HT-29 (cell line): ENCODE data around the gene IL15RA. TPM values are rescaled to one million over a fixed set of nuclear protein-coding genes. Genes with fewer than 3 reads are reported as not detected.
"Not testable (repeated sequence)": the region's sequence is repeated elsewhere in the genome, so short reads cannot be mapped to it uniquely, and the experiment has no call there.

ENCODE experiments used
- DNase-seq: peaks from one replicate; pipeline ENCODE4 v3.0.0-alpha.2; 2015; ENCODE audit warnings: low spot score
- total RNA-seq: library from RNA; depleted of rRNA; stranded (reverse); fragments of >200 nt; shearing (Covaris generic); gene quantifications from 2 replicates; pipeline ENCODE4 v1.2.3, GENCODE V29; 2014

Gene IL15RA
- total RNA-seq, 1 experiment from 2014 or later = 12.4 TPM

DNA sequence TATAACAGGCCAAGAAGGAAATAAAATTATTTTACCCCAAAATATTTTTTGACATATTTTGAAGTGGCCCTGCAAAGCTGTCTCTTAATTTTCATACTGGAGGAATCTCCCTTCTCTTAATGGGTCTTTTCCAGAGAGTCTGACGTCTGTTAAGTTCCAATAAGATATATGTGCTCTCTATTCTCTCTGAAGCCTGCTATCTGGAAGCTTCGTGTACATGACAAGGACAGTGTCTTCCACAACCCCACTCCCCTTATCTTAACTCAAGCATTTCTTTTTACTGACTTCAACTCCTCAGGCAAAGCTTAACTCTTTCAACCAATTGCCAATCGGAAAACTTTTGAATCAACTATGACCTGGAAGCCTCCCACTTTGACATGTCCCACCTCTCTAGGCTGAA lies 29.2 kb upstream of the IL15RA start:
- DNase-seq = no peak

DNA sequence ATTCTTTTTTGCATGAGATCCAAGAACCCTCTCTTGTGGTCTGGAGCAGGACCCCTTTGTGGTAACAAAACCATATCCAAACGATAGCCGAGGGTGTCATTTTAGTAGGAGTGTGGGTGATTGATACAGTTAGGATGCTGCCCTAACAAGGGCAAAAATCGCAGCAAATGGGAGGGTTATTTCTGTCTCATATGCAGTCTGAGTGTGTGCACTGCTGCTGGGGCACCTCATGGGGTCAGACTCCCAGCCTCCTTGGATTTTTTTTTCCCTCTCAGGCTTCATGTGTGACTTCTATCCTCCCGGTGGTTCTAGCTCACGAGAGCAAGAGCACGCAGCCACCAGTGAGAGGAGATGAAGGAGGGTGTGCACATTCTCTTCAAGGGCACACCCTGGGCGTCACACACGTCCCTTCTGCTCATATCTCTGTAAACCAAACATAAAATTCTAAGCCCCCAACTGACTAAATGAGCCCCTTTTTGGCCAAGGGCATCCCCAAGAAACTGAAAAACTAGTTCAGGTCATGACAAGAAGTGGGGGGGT lies 28.6 kb upstream of the IL15RA start:
- no peak for DNase-seq

DNA sequence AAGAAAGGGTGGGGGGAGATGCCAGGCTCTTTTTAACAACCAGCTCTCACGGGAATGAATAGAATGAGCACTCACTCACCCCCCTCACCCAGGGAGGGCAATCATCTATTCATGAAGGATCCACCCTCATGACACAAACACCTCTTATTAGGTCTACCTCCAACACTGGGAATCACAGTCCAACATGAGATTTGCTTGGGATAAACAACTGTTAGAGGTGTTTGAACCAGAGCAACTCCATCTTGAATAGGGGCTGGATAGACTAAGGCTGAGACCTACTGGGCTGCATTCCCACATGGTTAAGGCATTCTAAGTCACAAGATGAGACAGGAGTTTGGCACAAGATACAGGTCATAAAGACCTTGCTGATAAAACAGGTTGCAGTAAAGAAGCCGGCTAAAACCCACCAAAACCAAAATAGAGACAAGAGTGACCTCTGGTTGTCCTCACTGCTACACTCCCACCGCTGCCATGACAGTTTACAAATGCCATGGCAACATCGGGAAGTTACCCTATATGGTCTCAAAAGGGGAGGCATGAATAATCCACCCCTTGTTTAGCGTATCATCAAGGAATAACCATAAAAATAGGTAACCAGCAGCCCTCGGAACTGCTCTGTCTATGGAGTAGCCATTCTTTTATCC lies 27.9 kb upstream of the IL15RA start:
- DNase-seq = not testable (repeated sequence)

DNA sequence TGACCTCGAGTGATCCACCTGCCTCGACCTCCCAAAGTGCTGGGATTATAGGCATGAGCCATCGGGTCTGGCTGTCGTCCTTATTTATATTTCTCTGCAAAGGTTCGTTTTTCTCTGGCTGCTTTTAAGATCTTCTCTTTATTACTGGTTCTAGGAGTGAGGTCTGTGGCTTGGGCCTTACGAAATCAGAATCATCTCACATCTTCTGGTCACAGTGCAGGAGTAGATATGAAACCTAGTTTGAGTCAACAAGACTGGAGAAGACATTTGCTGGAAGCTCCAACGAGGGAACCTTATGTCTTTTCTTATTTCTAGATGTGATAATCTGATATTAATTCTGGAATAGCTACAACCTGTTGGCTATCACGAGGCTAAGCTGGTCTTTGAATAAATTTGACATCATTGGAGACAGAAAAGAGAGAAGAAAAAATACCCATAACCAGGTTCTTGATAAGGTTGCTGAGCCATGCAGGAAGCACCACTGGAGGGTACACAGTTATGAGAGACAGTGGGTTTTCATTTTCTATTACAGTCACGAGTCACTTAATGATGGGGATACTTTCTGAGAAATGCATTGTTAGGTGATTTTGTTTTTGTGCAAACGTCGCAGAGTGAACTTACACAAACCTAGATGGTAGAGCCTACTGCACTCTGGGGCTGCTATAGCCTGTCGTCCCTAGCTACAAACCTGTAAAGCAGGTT lies 25.6 kb upstream of the IL15RA start:
- DNase-seq = no peak

DNA sequence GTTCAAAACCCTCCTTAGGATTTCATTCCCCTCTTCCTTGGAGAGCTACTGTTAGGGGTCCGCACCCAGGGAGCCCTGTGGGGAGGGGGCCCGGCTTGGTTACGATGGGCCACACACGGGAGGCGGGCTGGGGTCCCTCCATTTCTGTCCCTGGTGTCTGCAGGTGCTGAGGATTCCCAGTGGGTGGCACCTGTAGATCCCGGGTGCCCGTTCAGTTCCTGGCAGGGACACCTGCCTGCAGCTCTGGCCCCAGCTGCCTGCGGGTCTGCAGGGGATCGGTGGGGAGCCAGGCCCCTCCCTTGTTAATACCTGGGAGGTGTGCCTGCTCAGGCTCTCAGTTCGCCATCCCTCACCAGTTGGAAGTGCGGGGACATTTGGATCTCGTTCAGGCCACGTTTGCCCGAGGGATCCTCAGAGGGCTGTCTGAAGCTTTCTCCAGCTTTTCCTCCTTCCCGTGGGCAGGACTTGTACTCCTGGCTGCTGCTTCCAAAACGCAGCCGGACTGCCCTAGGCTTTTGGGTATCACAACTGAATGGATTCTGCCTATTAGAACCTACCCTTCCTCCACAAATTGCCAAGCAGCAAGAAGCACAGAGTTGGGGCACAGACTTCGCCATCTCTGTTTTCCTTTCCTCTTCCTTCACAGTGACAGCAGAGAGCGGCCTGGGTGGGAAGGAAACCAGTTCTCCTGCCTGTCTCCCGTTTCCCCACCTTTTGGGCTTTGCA lies 22.3 kb upstream of the IL15RA start:
- no peak for DNase-seq

DNA sequence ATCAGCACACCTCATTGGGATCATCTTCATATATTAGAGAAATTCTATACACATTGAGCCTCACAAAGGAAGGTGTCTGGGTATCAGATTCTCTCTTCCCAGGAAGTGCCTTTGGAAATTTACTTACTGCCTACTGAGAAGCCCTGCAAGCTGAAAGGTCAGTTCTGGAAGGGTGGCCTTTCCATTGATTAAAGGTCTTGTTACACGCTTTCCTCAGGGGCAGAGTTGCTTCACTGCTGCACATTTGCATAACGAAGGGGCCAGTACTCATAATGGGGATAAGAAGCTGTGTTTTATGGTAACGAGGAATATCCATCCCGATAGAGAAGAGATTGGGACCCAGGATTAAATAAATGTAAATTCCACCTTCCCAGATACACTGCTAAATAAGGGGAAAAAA lies 19.4 kb upstream of the IL15RA start:
- no peak for DNase-seq

DNA sequence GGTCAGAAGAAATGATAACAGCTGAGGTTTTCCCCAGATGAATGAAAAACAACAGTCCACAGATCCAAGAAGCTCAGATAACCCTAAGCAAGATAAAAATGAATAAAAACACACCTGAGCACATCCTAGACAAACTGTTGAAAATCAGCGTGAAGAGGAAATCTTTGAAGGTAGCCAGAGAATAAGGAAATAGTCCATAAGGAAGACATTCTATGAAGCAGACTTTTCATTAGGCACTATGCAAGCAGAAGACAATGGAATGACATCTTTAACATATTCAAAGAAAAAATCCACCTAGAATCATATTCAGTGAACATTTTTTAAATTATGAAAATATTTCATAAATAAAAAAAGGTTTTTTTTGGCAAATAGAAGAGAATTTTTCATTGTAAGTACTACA lies 15.1 kb upstream of the IL15RA start:
- DNase-seq = no peak

DNA sequence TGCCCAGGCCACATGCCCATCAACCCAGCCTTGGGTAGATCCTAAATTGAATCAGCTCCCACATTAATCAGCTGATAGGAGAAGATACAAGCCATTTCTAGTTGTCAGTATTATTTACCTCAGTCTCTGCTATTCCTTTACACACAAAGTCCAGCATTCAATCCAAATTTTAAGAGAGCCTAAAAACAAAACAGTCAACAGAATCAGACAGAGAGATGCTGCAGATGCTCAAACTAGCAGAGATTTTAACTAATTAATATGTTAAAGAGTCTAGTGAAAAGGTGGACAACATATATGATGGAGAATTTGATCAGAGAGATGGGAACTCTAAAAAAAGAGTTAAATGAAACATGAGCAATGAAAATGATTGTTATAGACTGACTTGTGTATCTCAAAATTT lies 14.4 kb upstream of the IL15RA start:
- DNase-seq = no peak

DNA sequence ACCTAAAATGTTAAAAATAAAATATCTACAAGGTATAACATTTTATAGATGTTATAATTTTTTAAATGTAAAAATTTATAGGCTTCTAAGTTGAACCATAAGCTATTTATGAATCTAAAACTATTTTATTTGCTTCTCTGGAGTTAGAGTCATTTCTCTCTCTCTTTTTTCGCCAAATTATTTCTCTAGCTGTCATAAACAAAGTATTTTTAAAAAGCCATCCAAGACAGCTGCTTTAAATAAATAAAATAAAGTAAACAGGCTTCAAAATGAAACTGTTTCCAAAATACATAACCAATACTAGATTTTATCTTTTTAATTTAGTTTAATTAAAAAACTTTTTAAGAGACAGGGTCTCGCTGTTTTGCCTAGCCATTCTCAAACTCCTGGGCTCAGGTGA lies 12.4 kb upstream of the IL15RA start:
- no peak for DNase-seq

DNA sequence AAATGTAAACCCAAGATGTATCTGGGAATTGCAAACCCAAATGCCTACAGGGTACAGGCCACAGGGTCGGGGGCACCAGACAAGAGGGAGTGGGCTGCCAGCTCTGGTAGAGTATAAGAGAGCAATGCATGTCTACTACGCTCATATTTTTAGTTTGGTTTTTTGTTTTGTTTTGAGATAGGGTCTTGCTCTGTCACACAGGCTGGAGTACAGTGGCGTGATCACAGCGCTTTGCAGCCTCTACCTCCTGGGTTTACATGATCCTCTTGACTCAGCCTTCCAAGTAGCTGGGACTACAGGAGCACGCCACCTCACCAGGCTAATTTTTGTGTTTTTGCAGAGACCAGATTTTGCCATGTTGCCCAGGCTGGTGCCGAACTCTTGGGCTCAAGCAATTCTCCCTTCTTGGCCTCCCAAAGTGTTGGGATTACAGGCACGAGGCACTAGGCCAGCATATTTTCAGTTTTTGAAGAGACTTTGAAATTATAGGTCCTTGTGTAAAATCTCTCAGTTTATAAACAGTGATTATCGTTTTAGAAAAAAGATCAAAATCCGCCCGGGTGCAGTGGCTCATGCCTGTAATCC lies 11.1 kb upstream of the IL15RA start:
- DNase-seq = no peak

DNA sequence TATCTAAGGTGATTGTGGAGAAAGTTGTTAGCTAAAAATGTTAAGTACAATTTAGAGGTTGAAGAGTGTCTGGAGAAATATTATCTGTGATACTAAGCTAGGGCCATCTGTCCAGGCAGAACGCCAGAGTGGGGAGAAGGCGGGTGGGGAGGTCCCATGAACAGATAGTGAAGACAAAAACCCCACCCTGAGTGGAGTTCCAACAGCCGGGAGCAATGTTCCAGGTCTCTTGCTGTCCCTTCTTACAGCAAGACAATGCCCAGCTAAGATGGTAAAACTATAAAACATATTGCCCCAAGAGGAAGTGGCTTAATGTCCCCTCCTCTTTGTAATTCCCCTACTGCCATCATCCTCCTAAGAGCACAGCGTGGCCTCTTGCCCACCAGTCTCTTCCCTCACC lies 10.4 kb upstream of the IL15RA start:
- no peak for DNase-seq

DNA sequence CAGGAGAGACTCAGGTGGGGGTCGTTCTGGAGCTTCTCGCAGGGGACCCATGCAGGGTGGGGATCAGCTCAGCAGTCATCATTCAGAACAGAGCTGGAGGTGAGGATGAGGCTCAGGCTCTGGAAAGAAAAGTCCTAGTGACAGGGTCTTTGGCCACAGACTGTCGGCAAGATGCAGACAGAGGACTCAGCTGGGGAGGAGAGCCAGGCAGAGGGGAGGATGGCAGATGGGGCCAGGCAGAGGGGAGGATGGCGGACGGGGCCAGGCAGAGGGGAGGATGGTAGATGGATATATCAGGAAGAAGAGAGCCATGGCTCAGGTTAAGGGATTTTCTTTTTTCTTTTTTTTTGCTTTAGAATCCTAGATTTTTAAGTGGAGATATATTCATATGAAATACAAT lies 7.7 kb upstream of the IL15RA start:
- no peak for DNase-seq

DNA sequence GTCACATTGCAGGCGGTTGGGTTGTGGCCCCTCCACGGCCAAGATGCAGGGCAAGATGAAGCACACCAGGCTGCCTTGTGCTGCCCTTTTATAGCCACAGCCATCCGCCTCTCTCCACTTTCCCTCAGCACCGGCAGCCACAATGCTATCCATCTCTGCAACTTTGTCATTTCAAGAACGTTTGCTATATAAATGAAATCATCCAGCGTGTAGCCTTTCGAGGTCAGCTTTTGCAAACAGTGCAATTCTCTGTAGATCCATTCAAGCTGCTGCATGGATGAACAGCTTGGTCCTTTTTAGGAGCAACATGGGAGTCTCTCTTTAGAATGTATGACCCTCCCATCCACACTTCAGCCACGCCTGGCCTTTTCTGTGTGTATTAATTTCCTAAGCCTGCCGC lies 6.4 kb upstream of the IL15RA start:
- no peak for DNase-seq

DNA sequence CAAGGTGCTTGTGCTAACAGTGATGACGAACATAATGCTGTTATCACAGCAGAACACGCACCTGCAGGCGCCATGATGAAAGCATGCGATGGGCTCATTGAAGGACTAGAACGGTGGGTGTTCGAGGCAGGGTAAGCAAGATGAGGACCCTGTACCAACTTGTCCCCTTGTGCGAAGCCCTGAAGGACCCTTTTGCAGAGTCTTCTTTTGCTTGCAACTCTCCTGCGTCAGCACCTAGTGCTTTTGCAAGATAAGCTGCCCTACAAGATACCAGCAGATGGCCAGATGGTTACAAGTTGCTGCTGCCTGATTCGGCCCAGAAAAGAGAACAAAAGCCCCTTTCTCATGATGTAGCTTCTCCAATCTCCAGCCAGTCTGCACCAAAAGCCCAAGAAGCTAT lies 4.2 kb upstream of the IL15RA start:
- DNase-seq = no peak

DNA sequence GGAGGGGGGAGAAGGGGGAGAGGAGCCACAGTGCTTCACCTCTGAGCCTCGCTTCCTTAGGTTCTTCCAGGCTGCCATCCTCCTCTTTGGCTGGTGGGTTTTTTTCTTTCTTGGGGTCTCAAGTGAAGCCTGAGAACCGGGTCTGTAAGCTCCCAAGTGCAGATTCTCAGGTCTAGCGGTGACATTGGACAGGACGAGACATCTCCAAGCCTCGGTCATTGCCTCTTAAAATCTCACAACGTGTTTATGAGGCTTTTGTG lies 817 bp upstream of the IL15RA start:
- no peak for DNase-seq

DNA sequence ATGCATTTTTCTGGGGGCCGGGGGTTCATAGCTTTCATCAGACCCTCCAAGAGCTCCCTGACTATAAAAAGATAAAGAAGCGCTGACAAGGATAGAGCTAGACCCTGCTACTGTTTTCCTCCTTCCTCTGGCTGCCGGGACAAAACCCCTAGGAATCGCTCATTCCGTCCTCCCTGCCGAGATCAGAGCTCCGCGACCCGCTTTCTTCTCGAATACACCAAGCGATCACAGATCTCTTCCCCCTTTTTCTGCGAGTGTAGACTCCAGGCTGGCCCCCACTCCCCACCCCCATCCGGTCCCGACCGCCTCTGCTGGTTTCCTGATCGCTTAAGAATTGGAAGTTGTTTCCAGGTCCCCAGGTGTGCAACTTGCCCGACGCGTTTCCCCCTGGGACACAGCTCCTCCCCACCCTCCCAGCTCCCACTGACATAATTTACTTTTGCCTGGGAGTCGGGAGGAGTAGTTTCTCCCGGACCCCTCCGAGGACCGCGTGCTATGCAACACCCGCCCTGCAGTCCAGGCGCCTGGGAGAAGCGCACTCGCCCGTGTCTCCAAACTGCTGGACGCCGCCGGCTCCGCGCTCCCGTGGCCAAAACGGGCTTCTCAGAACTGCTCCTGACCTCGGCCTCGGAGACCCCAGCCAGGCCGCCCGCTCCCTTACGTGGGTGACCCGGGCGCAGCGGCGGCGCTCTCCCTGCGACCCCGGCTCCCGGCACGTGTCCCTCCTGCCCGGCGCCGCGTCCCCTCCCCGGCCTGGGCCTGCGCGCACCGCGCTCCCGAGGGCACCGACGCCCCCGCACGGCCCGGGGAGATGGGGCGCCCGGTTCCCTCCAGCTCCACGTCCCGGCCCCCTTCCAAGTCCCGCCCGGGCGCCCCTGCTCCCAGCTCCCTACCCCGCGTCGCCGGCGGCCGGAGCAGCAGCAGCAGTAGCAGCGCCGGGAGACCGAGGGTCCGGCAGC lies 552 bp downstream of the IL15RA start:
- peak; percentile 45 for DNase-seq

DNA sequence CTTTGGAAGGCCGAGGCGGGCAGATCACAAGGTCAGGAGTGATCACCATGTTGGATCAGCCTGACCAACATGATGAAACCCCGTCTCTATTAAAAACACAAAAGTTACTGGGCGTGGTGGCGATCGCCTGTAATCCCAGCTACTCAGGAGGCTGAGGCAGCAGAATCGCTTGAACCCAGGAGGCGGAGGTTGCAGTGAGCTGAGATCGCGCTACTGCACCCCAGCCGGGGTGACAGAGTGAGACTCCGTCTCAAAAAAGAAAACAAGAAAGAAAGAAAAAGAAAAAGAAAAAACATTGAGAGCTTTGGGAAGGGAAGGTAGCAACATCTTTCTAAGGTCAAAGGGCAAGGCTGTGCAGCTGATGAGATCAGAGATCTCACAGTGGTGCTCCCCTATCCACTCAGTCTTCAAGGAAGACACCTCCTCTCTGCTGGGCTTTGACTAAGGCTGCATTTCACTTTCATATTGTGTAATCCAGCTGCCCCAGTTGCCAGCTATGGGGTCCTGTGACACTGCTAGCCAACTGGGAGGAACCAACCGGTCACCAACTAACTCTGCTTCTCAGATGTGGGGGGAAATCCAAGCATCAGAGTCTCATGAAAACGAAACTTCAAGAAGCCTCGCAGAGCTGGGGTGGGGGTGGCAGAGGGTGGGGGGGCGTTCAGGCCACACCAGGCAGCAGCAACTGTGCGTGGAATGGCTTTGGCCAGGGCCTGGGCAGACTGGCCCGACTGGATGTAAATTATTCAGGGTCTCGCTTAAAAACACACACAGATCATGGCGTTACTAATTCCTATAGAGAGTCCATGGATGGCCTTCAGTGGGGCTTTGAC lies 1.5 kb downstream of the IL15RA start:
- peak; percentile 29 for DNase-seq

DNA sequence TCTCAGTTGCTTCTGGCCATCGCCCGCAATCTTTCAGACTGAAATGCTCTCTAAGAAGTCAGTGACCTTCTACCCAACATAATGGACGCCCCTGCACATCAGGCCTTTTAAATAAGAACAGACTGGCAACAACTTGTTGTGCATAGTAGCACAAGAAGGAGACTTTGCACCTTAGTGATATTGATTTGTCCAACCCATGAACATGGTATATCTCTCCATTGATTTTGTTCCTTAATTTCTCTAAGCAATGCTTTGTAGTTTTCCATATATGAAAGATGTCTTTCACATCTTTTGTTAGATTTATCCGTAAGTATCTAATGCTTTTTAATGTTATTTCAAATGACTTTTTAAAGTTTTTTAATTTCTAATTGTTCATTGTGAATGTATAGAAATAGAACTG lies 4.3 kb downstream of the IL15RA start:
- no peak for DNase-seq

DNA sequence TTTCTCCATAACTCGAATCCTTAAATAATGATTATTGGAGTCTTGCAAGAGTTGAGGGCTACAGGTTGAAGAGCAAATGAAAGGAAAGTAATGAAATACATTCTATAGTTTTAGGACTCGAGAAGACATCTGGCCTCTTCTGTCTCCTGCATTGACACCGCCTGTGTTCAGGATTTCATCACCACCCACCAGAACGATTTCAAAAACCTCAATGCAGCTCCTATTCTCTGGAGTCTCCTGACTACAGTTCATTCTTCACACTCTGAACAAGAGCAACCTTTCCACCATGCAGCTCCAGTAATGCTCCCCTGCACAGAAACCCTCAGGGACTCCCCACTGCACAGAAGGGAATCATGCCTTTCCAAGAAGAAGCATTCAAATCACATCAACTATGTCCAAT lies 5.5 kb downstream of the IL15RA start:
- peak; percentile 12 for DNase-seq

DNA sequence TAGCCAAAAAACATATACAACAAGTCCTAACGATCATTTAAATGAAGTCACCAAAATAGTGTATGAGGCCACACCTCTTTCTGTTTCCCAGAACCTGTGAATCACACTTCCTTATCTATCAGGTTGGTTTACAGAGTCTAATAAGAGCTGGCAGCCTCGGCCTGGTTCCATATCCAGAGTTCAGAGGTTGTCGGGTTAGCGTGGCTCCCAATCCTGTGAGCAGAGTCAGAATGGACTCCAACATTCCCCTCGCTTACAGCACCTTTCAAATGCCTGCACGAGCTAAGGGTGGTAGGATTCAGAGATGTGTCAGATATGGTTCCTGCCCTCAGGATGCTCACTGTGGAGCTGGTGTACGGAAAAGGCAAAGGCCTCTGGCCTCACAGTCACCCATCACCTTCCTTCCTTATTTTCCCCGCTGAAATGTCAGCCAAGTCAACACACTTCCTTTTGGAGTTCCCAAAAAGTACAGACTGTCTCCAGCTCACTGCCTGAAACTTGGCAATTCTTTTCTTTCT lies 6.0 kb downstream of the IL15RA start:
- DNase-seq = peak; percentile 58
